Measurements from ENCODE around the gene ESYT1.
A peak's percentile ranks its signal among the peaks of the same experiment; 100 is the strongest.

ESYT1 gene

GRCh38 chr12:56104815-56105608 is 23.1 kb upstream of the ESYT1 start:
- peak; percentile 52 for DNase-seq

- DNase-seq = no peak
These were observed 22.5 kb upstream of the ESYT1 start for GRCh38 chr12:56105609-56105902.

- no peak for DNase-seq
These were observed 20.8 kb upstream of the ESYT1 start for GRCh38 chr12:56107242-56107641.

GRCh38 chr12:56110571-56110970 is 17.5 kb upstream of the ESYT1 start:
- no peak for DNase-seq

GRCh38 chr12:56114084-56114483 is 14.0 kb upstream of the ESYT1 start:
- DNase-seq = no peak

GRCh38 chr12:56115329-56115728 is 12.7 kb upstream of the ESYT1 start:
- DNase-seq = no peak

- peak; percentile 95 for DNase-seq
These were observed 11.6 kb upstream of the ESYT1 start, which contains the start of gene RPL41 for GRCh38 chr12:56116267-56117081. RPL41 (plus strand) TSS chr12:56116633.

- DNase-seq = peak; percentile 33
These were observed 10.9 kb upstream of the ESYT1 start for GRCh38 chr12:56117082-56117706.

- DNase-seq = peak; percentile 100
These were observed 10.0 kb upstream of the ESYT1 start, which contains the start of gene ZC3H10 for GRCh38 chr12:56117778-56118687. ZC3H10 (plus strand) TSS chr12:56118266; CDS start chr12:56120563, 2,297 bp downstream.

- no peak for DNase-seq
These were observed 9.2 kb upstream of the ESYT1 start for GRCh38 chr12:56118688-56119357.

- peak; percentile 79 for DNase-seq
These were observed 8.7 kb upstream of the ESYT1 start for GRCh38 chr12:56119361-56119796.

GRCh38 chr12:56120158-56120846 is 7.8 kb upstream of the ESYT1 start:
- DNase-seq = no peak

- DNase-seq = no peak
These were observed 6.7 kb upstream of the ESYT1 start for GRCh38 chr12:56121204-56121870.

GRCh38 chr12:56122637-56123036 is 5.4 kb upstream of the ESYT1 start:
- DNase-seq = no peak

- DNase-seq = no peak
These were observed 3.9 kb upstream of the ESYT1 start for GRCh38 chr12:56124133-56124532.

- no peak for DNase-seq
These were observed 1.3 kb upstream of the ESYT1 start for GRCh38 chr12:56126732-56127239.

- DNase-seq = no peak
These were observed 581 bp upstream of the ESYT1 start for GRCh38 chr12:56127485-56127887.

- DNase-seq = no peak
These were observed 671 bp downstream of the ESYT1 start for GRCh38 chr12:56128670-56129205.

- DNase-seq = peak; percentile 85
These were observed 1.3 kb downstream of the ESYT1 start for GRCh38 chr12:56129206-56129941.

All from activated CD4-positive, alpha-beta T cell treated with anti-CD3 and anti-CD28 coated beads, Interleukin-2, Interleukin-6, amounts not matched to agents 100 ng/mL and 50 ng/mL, durations not matched to agents 16 hours and 8 hours (primary cell).